Karpas-422 (cell line): Measurements from ENCODE around the gene ZNF17. TPM values are rescaled to one million over a fixed set of nuclear protein-coding genes. Genes with fewer than 3 reads are reported as not detected.
A peak's percentile ranks its signal among the peaks of the same experiment; 100 is the strongest.

ENCODE experiments used
- DNase-seq: peaks from one replicate; pipeline ENCODE4 v3.0.0-alpha.2; 2015
- H2AFZ ChIP-seq: fragments of 200-600 bp; sonication (generic); 2 replicates; pipeline ENCODE4 v1.6.1; 2014; ENCODE audit warnings: antibody characterized with exemption, low read length, mixed read lengths
- H3K27ac ChIP-seq: fragments of 200-600 bp; sonication (generic); 2 replicates; pipeline ENCODE4 v1.5.1; 2014; ENCODE audit warnings: mild to moderate bottlenecking, low read length, moderate library complexity
- H3K27me3 ChIP-seq: fragments of 200-600 bp; sonication (generic); 2 replicates; pipeline ENCODE4 v1.6.1; 2014; ENCODE audit warnings: low read length, mixed read lengths
- H3K36me3 ChIP-seq: fragments of 200-600 bp; sonication (generic); 2 replicates; pipeline ENCODE4 v1.6.1; 2014; ENCODE audit warnings: low read length, mixed read lengths; ENCODE audit not compliant: insufficient read depth
- H3K4me1 ChIP-seq: fragments of 200-600 bp; sonication (generic); 2 replicates; pipeline ENCODE4 v1.6.1; 2014; ENCODE audit warnings: mild to moderate bottlenecking, low read length, mixed read lengths
- H3K4me2 ChIP-seq: fragments of 200-600 bp; sonication (generic); 2 replicates; pipeline ENCODE4 v1.6.1; 2014; ENCODE audit warnings: low read length, low read depth, mild to moderate bottlenecking; ENCODE audit not compliant: poor library complexity, severe bottlenecking
- H3K4me3 ChIP-seq: fragments of 200-600 bp; sonication (generic); 2 replicates; pipeline ENCODE4 v1.5.1; 2014; ENCODE audit warnings: mild to moderate bottlenecking, antibody characterized with exemption, low read length, mixed read lengths
- H3K79me2 ChIP-seq: fragments of 200-600 bp; sonication (generic); 2 replicates; pipeline ENCODE4 v1.6.1; 2014; ENCODE audit warnings: mild to moderate bottlenecking, low read length, mixed read lengths
- H3K9ac ChIP-seq: fragments of 200-600 bp; sonication (generic); 2 replicates; pipeline ENCODE4 v1.6.0; 2014; ENCODE audit warnings: low read length
- H3K9me2 ChIP-seq: fragments of 200-600 bp; sonication (generic), shearing (Covaris generic); replicated peaks from 2 replicates; pipeline ENCODE4 v1.6.0; 2014; ENCODE audit warnings: mild to moderate bottlenecking, low read length, moderate library complexity; ENCODE audit not compliant: insufficient read depth
- H3K9me3 ChIP-seq: fragments of 300-700, 200-600 bp; sonication (generic); 2 replicates; pipeline ENCODE4 v1.6.1; 2014; ENCODE audit warnings: low read length, mixed read lengths
- H4K20me1 ChIP-seq: fragments of 200-600 bp; sonication (generic); 2 replicates; pipeline ENCODE4 v1.6.1; 2014; ENCODE audit warnings: mild to moderate bottlenecking, antibody characterized with exemption, low read length, low read depth; ENCODE audit not compliant: insufficient read depth
- total RNA-seq: library from RNA; depleted of rRNA; stranded (reverse); fragments of >200 nt; shearing (Covaris generic); gene quantifications from 2 replicates; pipeline ENCODE4 v1.2.3, GENCODE V29; 2014; ENCODE audit warnings: low replicate concordance

ZNF17 gene
- total RNA-seq, 1 experiment from 2014 or later: 17.0 TPM

DNA sequence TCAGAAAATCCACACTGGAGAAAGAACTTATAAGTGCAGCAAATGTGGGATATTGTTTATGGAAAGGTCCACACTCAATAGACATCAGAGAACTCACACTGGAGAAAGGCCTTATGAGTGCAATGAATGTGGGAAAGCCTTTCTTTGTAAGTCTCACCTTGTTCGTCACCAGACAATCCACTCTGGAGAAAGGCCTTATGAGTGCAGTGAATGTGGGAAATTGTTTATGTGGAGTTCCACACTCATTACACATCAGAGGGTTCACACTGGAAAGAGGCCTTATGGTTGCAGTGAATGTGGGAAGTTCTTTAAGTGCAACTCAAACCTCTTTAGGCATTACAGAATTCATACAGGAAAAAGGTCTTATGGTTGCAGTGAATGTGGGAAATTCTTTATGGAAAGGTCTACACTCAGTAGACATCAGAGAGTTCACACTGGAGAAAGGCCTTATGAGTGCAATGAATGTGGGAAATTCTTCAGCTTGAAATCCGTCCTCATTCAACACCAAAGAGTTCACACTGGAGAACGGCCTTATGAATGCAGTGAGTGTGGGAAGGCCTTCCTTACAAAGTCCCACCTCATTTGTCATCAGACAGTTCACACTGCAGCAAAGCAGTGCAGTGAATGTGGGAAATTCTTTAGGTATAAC, 33.3 kb upstream of the ZNF17 start:
- Histone ChIP-seq H3K4me3 (no peak overlapping the region), H4K20me1 (no peaks in the 10 kb centered on the region), H3K27me3 (no peaks in the 10 kb centered on the region), H3K4me1 (no peaks in the 10 kb centered on the region), H3K4me2 (no peak overlapping the region), H3K9me3 (peaks cover 45% of the 10 kb centered on the region), H3K79me2 (no peaks in the 10 kb centered on the region), H3K36me3 (peaks cover 55% of the 10 kb centered on the region), H2AFZ (no peak overlapping the region), H3K9me2 (no peaks in the 10 kb centered on the region), H3K27ac (no peak overlapping the region), H3K9ac (no peak overlapping the region)
- no peak for DNase-seq

DNA sequence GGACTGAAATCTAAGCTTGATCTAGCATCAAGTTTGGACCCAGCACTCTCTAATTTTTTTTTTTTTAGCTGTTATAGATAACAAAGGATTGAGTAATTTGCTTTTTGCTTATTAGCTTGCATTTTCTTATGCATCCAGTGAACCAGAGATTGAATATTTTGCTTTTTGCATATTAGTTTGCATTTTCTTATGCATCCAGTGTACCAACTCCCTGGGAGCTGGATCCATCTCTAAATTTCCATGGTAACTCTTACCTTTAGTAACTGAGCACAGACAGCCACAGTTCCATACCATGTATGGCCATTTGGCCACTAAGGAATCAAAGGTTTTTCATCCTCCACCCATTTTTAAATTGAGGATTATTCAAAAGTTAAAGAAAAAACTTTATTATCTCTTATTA, 30.0 kb upstream of the ZNF17 start:
- Histone ChIP-seq H3K4me2 (no peak overlapping the region), H3K27me3 (no peaks in the 10 kb centered on the region), H3K36me3 (peaks cover 31% of the 10 kb centered on the region), H3K9ac (no peak overlapping the region), H3K4me1 (no peaks in the 10 kb centered on the region), H3K79me2 (no peaks in the 10 kb centered on the region), H3K9me2 (no peaks in the 10 kb centered on the region), H2AFZ (no peak overlapping the region), H3K4me3 (no peak overlapping the region), H3K27ac (no peak overlapping the region), H3K9me3 (peaks cover 40% of the 10 kb centered on the region), H4K20me1 (no peaks in the 10 kb centered on the region)
- DNase-seq: no peak

DNA sequence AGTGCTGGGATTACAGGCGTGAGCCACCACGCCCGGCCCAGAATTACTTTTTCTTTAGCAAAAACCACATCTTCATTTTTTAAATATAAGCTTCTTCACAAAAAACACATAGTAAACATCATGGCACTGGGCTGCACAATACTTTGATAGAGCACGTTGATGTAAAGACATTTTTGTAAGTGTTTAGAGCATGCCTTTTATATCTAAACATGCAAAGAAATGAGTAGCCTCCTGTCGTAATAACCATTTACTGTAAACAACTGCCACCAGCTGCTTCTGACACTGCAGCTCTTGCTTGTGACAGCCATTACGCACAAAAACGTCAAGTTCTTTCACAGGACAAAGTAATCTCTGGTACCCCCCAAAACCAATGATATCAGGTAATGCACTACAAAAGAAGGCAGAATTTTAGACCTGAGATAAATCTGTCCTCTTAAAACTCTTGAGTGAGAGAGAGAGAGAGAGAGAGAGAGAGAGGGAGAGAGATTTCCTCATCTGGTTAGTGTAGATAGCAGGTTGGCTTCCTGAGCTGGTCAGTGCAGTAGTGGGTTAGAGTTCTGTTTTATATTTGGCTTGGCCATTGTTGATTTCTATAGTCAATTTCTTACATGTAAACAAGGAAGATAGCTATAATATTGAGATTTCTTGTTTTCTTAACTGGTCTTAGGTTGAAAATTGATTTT, 28.0 kb upstream of the ZNF17 start:
- H3K27ac ChIP-seq: no peak overlapping the region
- H3K4me3 ChIP-seq: no peak overlapping the region
- H3K9me2 ChIP-seq: no peaks in the 10 kb centered on the region
- no peaks in the 10 kb centered on the region for H4K20me1 ChIP-seq
- H3K4me2 ChIP-seq: no peak overlapping the region
- H3K79me2 ChIP-seq: no peaks in the 10 kb centered on the region
- H3K4me1 ChIP-seq: no peaks in the 10 kb centered on the region
- no peak for DNase-seq
- H3K9ac ChIP-seq: no peak overlapping the region
- H3K27me3 ChIP-seq: no peaks in the 10 kb centered on the region
- H3K9me3 ChIP-seq: peaks cover 28% of the 10 kb centered on the region
- no peak overlapping the region for H2AFZ ChIP-seq
- peaks cover 11% of the 10 kb centered on the region for H3K36me3 ChIP-seq

DNA sequence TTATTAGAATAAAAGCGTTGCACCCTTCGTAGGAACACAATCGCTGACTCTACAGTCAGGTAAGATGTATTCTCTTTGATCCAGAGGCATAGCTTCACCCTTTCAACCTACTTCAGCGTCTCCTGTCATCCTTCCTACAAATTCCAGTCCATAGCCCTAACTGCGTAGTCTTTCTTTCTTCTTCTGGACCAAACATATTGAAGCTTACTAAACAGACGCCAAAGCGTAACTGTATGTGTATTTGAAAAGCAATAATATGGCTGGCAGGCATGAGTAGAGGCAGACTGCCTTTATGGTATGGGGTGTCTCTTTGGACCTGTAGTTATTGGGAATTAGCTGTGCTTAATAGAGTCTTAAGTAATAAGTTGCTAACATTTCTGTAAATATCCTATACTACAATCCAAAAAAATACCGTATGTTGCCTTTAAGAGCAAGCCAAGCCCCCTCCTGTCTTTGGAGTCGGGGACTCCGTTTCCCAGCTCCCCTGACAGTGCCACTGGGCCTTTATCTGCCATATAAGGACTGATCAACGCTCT, 21.7 kb upstream of the ZNF17 start:
- H3K79me2 ChIP-seq: peaks cover 42% of the 10 kb centered on the region
- H3K27ac ChIP-seq: peak overlapping the region; percentile 38
- DNase-seq: no peak
- peaks cover 21% of the 10 kb centered on the region for H3K36me3 ChIP-seq
- H3K4me3 ChIP-seq: peak overlapping the region; percentile 82
- H4K20me1 ChIP-seq: no peaks in the 10 kb centered on the region
- peaks cover 17% of the 10 kb centered on the region for H3K4me1 ChIP-seq
- peak overlapping the region; percentile 75 for H3K4me2 ChIP-seq
- peak overlapping the region; percentile 61 for H2AFZ ChIP-seq
- peaks cover 38% of the 10 kb centered on the region for H3K9me3 ChIP-seq
- H3K27me3 ChIP-seq: no peaks in the 10 kb centered on the region
- peak overlapping the region; percentile 55 for H3K9ac ChIP-seq
- no peaks in the 10 kb centered on the region for H3K9me2 ChIP-seq

DNA sequence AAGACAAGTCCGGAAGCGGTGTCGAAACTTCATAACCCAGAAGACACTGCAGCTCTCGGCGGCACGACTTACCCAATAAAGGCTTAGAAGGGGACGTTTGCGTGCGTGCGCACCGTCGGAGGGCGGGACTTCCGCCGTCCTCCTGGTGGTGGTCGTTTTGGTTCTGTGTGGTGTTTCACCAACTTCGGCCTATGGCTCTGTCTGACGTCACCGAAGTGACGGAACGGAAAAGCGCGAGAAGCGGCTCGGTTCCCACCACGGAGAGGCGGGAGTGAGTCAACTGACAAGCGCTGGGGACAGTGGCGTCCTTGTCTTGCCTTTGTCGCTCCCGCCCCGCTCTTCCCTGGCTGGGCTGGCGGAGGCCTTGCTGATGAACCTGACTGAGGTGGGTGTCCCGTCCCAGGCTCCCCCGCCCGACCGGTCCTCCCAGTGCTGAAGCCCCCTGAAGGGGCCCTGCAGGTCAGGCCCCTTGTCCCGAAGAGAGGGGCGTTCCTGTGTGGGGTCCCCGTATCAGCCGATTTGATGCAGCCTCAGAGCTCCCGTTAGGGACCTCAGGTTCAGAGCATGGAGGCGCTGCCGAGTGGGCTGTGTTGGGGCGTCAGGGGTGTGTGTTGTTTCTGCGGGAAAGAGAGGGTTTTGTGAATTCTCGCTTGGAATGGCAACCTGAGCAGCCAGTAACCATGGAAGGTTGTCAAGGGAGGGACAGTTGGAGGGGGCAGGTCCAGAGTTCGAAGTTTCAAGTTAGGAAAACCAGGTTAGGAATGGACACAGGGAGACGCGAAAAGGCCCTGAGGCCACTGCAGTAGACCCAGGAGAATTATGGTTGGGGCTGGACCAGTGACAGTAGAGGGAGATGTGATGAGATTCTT, 21.0 kb upstream of the ZNF17 start, which contains the start of gene ZNF548:
ZNF548 (plus strand) TSS at position 125 of the 869 bp plus-strand sequence; CDS start at position 371, 246 bp downstream.
- H3K27me3 ChIP-seq: no peaks in the 10 kb centered on the region
- H3K36me3 ChIP-seq: peaks cover 25% of the 10 kb centered on the region
- H3K79me2 ChIP-seq: peaks cover 46% of the 10 kb centered on the region
- no peaks in the 10 kb centered on the region for H4K20me1 ChIP-seq
- DNase-seq: peak; percentile 100
- peaks cover 38% of the 10 kb centered on the region for H3K9me3 ChIP-seq
- peak within 1 kb of the TSS; percentile 82 for H3K4me3 ChIP-seq
- H3K4me2 ChIP-seq: peak within 1 kb of the TSS; percentile 75
- H3K9ac ChIP-seq: peak within 1 kb of the TSS; percentile 86
- no peaks in the 10 kb centered on the region for H3K9me2 ChIP-seq
- peaks cover 17% of the 10 kb centered on the region for H3K4me1 ChIP-seq
- peak within 1 kb of the TSS; percentile 48 for H3K27ac ChIP-seq
- H2AFZ ChIP-seq: peak within 1 kb of the TSS; percentile 70

DNA sequence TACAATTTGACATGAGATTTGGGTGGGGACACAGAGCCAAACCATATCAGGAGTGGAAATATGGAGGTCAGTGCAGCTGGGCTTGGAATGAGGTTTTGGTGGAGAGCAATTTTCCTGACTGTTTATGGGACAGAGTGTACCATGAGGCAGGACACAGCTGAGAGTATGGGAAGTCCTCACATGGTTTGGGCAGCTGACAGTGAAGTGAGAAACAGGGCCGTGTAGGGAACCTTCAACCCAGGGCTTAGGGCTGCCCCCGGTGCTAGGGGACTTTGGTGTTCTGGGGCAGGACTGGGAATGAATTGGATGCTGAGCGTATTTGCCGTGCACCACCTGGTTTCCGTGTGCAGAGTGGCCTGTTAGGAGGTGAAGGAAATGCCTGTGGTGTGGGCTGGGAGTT, 15.3 kb upstream of the ZNF17 start:
- H3K9me2 ChIP-seq: no peaks in the 10 kb centered on the region
- no peaks in the 10 kb centered on the region for H3K27me3 ChIP-seq
- H3K4me2 ChIP-seq: no peak overlapping the region
- peaks cover 6% of the 10 kb centered on the region for H3K4me1 ChIP-seq
- H3K79me2 ChIP-seq: peaks cover 54% of the 10 kb centered on the region
- H3K36me3 ChIP-seq: peaks cover 76% of the 10 kb centered on the region
- H2AFZ ChIP-seq: no peak overlapping the region
- H3K9ac ChIP-seq: no peak overlapping the region
- H3K4me3 ChIP-seq: no peak overlapping the region
- peaks cover 59% of the 10 kb centered on the region for H3K9me3 ChIP-seq
- H4K20me1 ChIP-seq: no peaks in the 10 kb centered on the region
- DNase-seq: no peak
- H3K27ac ChIP-seq: no peak overlapping the region

DNA sequence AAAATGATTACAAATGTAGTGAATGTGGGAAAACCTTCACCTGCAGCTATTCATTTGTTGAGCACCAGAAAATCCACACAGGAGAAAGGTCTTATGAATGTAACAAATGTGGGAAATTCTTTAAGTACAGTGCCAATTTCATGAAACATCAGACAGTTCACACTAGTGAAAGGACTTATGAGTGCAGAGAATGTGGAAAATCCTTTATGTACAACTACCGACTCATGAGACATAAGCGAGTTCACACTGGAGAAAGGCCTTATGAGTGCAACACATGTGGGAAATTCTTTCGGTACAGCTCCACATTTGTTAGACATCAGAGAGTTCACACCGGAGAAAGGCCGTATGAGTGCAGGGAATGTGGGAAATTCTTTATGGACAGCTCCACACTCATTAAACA, 12.1 kb upstream of the ZNF17 start:
- DNase-seq: no peak
- Histone ChIP-seq H3K36me3 (peaks cover 81% of the 10 kb centered on the region), H3K4me1 (peaks cover 3% of the 10 kb centered on the region)

More for the DNA sequence above, 12.1 kb upstream of the ZNF17 start:
- Histone ChIP-seq H3K27ac (no peak overlapping the region), H3K27me3 (no peaks in the 10 kb centered on the region), H2AFZ (no peak overlapping the region), H3K9ac (no peak overlapping the region), H4K20me1 (no peaks in the 10 kb centered on the region), H3K9me3 (peaks cover 62% of the 10 kb centered on the region), H3K9me2 (no peaks in the 10 kb centered on the region), H3K79me2 (peaks cover 25% of the 10 kb centered on the region), H3K4me3 (no peak overlapping the region), H3K4me2 (no peak overlapping the region)
